DND-41 (cell line): Measurements from ENCODE around the gene RADIL.

Experiments used
- ATAC-seq: fragments of 200-7000 bp; cut with Tn5 transposase; 3 replicates; pipeline ENCODE4 v1.9.1; 2021; ENCODE audit warnings: low read depth; ENCODE audit not compliant: insufficient read depth
- DNase-seq: peaks from one replicate; pipeline ENCODE4 v3.0.0-alpha.2; 2020
- H2AFZ ChIP-seq: 2 replicates; pipeline ENCODE4 v1.6.0; 2012; ENCODE audit warnings: low read depth, low read length
- H3K27ac ChIP-seq: 2 replicates; pipeline ENCODE4 v1.5.1; 2012; ENCODE audit warnings: low read length, inconsistent platforms
- H3K27me3 ChIP-seq: fragments of 200-600 bp; sonication (generic); 2 replicates; pipeline ENCODE4 v1.6.0; 2012; ENCODE audit warnings: low read length, mild to moderate bottlenecking, inconsistent platforms; ENCODE audit not compliant: insufficient read depth, poor library complexity
- H3K36me3 ChIP-seq: 2 replicates; pipeline ENCODE4 v1.5.1; 2012; ENCODE audit warnings: low read length, inconsistent platforms; ENCODE audit not compliant: insufficient read depth
- H3K4me1 ChIP-seq: 2 replicates; pipeline ENCODE4 v1.5.1; 2012; ENCODE audit warnings: mild to moderate bottlenecking, low read length; ENCODE audit not compliant: insufficient read depth
- H3K4me2 ChIP-seq: 2 replicates; pipeline ENCODE4 v1.6.0; 2012; ENCODE audit warnings: mild to moderate bottlenecking, moderate library complexity, low read length, inconsistent platforms; ENCODE audit not compliant: insufficient read depth
- H3K4me3 ChIP-seq, 2 experiments: fragments of 200-600 bp in 1 of 2; shearing (Covaris generic) in 1 of 2; 2 replicates each; pipeline ENCODE4 v1.5.1; 2012 to 2016; ENCODE audit warnings: inconsistent platforms in 2 of 2, low read length in 2 of 2, mild to moderate bottlenecking in 2 of 2, low read depth in 1 of 2, moderate library complexity in 1 of 2
- H3K79me2 ChIP-seq: 2 replicates; pipeline ENCODE4 v1.6.0; 2012; ENCODE audit warnings: low read length, inconsistent platforms; ENCODE audit not compliant: insufficient read depth
- H3K9ac ChIP-seq: 2 replicates; pipeline ENCODE4 v1.6.0; 2012; ENCODE audit warnings: low read depth, mild to moderate bottlenecking, inconsistent platforms, low read length, moderate library complexity
- H3K9me3 ChIP-seq: 2 replicates; pipeline ENCODE4 v1.5.1; 2012; ENCODE audit warnings: low read length, moderate library complexity, mild to moderate bottlenecking, inconsistent platforms; ENCODE audit not compliant: insufficient read depth, severe bottlenecking
- H4K20me1 ChIP-seq: 2 replicates; pipeline ENCODE4 v1.6.0; 2012; ENCODE audit warnings: low read length; ENCODE audit not compliant: insufficient read depth
- EZH2 ChIP-seq: IDR thresholded peaks from 3 replicates; pipeline ENCODE4 v1.6.1; 2012; ENCODE audit warnings: borderline replicate concordance, low read depth, mild to moderate bottlenecking, moderate library complexity, low read length, inconsistent platforms; ENCODE audit not compliant: severe bottlenecking
- TF ChIP-seq, protein P1 (sequence below): IDR thresholded peaks from 2 replicates; pipeline ENCODE4 v1.5.1; 2012; ENCODE audit warnings: borderline replicate concordance, low read length, moderate library complexity, mild to moderate bottlenecking; ENCODE audit not compliant: poor library complexity, severe bottlenecking; ENCODE audit errors: extremely low read depth

Gene RADIL

DNA sequence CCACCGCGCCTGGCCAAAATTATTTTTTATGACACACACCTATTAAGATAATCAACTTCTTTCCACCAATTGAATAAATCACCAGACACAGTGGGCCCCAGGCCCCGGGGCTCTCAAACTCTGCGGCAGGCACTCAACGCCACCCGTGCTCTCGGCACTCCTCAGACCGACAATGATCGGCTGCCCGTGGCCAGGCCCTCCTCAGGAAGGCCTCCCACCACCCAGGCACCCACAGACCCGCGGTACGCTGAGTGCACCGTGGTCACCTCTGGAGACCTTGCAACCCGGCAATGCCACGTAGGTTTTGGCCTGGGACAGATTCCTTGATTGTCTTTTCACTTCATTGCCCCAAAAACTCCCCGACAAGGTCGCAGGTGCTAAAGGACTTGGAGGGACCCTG lies 6.9 kb downstream of the RADIL start:
- no peak overlapping the region for H3K27ac ChIP-seq
- no peaks in the 10 kb centered on the region for H3K27me3 ChIP-seq
- no peaks in the 10 kb centered on the region for H4K20me1 ChIP-seq
- no peak overlapping the region for H3K4me3 ChIP-seq
- H3K79me2 ChIP-seq: no peaks in the 10 kb centered on the region
- TF ChIP-seq, protein P1, sequence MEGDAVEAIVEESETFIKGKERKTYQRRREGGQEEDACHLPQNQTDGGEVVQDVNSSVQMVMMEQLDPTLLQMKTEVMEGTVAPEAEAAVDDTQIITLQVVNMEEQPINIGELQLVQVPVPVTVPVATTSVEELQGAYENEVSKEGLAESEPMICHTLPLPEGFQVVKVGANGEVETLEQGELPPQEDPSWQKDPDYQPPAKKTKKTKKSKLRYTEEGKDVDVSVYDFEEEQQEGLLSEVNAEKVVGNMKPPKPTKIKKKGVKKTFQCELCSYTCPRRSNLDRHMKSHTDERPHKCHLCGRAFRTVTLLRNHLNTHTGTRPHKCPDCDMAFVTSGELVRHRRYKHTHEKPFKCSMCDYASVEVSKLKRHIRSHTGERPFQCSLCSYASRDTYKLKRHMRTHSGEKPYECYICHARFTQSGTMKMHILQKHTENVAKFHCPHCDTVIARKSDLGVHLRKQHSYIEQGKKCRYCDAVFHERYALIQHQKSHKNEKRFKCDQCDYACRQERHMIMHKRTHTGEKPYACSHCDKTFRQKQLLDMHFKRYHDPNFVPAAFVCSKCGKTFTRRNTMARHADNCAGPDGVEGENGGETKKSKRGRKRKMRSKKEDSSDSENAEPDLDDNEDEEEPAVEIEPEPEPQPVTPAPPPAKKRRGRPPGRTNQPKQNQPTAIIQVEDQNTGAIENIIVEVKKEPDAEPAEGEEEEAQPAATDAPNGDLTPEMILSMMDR: no peak
- H3K36me3 ChIP-seq: no peaks in the 10 kb centered on the region
- no peak overlapping the region for H3K9ac ChIP-seq
- H3K9me3 ChIP-seq: no peaks in the 10 kb centered on the region
- H3K4me1 ChIP-seq: no peaks in the 10 kb centered on the region
- no peak overlapping the region for H2AFZ ChIP-seq
- DNase-seq (no peak), ATAC-seq (no peak)
- H3K4me2 ChIP-seq: no peak overlapping the region

DNA sequence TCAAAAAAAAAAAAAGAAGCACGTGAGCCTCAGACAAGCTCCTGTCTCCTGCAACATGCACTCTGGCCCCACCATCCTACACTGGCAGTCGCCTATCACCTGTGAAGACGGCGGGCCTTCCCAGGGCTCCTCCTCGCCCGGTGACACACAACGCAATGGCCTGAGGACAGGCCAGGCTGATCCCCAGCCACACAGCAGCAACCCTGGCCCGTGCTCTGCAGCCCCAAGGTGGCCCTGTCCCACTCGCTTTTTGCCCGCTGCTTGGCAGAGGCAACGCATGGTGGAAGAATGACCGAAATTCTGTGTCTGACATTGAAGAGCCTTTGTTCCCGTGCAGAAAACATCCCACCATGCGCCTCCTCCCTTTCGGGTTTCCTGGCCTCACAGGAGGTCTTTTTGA lies 8.1 kb downstream of the RADIL start:
- H3K4me3 ChIP-seq: no peak overlapping the region
- no peaks in the 10 kb centered on the region for H3K4me1 ChIP-seq
- TF ChIP-seq EZH2: no peak
- TF ChIP-seq, protein P1: no peak
- DNase-seq: no peak
- H3K4me2 ChIP-seq: no peak overlapping the region
- ATAC-seq: no peak
- no peaks in the 10 kb centered on the region for H3K27me3 ChIP-seq
- H4K20me1 ChIP-seq: no peaks in the 10 kb centered on the region
- no peaks in the 10 kb centered on the region for H3K36me3 ChIP-seq
- H2AFZ ChIP-seq: no peak overlapping the region
- no peak overlapping the region for H3K9ac ChIP-seq
- no peaks in the 10 kb centered on the region for H3K79me2 ChIP-seq
- no peak overlapping the region for H3K27ac ChIP-seq
- no peaks in the 10 kb centered on the region for H3K9me3 ChIP-seq

DNA sequence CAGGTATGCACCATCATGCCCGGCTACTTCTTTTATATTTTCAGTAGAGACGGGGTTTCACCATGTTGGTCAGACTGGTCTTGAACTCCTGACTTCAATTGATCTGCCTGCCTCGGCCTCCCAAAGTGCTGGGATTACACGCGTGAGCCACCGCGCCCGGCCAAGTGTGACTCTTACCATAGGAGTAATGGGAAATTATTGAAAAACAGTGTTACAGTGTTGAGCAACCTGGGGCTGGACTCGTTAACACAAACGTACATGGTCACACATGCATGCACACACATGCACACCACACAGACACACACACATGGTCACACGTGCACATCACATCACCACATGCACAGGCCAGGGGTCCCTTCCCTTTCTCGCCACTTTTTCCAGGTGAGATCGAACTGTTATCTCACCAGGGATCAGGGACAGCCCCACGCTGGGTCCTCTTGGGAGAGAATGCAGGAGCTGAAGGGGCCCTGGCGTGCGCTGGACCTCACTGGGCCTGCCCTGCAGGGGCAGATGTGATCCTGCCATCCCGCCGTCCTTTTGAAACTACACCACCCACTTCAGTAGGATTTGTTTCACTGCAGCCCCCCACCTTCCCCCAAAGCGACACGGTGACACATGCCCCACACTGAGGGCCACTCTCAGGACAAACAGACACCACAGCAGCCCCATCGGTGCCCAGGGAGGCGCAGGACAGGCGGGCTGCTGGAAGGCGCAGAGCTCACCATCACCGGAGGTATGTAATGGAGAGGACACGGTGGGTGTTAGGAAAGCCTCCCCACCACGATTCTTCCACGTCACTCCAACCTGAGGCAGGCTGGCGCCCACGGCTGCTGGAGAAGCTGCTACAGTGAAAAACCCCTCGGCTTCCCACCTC lies 10.2 kb downstream of the RADIL start:
- TF ChIP-seq, protein P1: no peak
- no peak for TF ChIP-seq EZH2
- Histone ChIP-seq H3K4me3 (no peak overlapping the region), H3K4me1 (no peaks in the 10 kb centered on the region), H4K20me1 (no peaks in the 10 kb centered on the region), H3K36me3 (no peaks in the 10 kb centered on the region), H2AFZ (no peak overlapping the region), H3K27me3 (no peaks in the 10 kb centered on the region), H3K4me2 (no peak overlapping the region), H3K9ac (no peak overlapping the region), H3K79me2 (no peaks in the 10 kb centered on the region), H3K27ac (no peak overlapping the region), H3K9me3 (no peaks in the 10 kb centered on the region)
- DNase-seq: no peak
- ATAC-seq: no peak
